ENCODE data around the gene MESP2. TPM values are rescaled to one million over a fixed set of nuclear protein-coding genes. Genes with fewer than 3 reads are reported as not detected.

MESP2 gene, protein sequence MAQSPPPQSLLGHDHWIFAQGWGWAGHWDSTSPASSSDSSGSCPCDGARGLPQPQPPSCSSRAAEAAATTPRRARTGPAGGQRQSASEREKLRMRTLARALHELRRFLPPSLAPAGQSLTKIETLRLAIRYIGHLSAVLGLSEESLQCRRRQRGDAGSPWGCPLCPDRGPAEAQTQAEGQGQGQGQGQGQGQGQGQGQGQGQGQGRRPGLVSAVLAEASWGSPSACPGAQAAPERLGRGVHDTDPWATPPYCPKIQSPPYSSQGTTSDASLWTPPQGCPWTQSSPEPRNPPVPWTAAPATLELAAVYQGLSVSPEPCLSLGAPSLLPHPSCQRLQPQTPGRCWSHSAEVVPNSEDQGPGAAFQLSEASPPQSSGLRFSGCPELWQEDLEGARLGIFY
- total RNA-seq: under 0.01 and 0.15 TPM in 2 replicates

DNA sequence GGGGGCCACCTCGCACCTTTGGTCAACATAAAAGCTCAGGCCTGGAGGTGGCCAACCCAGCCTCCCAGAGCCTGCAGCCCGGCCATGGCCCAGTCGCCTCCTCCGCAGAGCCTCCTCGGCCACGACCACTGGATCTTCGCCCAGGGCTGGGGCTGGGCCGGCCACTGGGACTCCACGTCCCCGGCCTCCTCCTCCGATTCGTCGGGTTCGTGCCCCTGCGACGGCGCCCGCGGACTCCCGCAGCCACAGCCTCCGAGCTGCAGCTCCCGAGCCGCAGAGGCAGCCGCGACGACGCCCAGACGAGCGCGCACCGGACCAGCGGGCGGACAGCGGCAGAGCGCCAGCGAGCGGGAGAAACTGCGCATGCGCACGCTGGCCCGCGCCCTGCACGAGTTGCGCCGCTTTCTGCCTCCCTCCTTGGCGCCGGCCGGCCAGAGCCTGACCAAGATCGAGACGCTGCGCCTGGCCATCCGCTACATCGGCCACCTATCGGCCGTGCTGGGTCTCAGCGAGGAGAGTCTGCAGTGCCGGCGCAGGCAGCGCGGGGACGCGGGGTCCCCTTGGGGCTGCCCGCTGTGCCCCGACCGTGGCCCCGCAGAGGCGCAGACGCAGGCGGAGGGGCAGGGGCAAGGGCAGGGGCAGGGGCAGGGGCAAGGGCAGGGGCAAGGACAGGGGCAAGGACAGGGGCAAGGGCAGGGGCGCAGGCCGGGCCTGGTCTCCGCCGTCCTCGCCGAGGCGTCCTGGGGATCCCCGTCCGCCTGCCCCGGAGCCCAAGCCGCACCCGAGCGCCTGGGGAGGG is at the start of gene MESP2:
Gene MESP2, plus strand, starts transcription at position 59 of the 799 bp plus-strand sequence. Its CDS starts 26 bp downstream, at position 85.

DNA sequence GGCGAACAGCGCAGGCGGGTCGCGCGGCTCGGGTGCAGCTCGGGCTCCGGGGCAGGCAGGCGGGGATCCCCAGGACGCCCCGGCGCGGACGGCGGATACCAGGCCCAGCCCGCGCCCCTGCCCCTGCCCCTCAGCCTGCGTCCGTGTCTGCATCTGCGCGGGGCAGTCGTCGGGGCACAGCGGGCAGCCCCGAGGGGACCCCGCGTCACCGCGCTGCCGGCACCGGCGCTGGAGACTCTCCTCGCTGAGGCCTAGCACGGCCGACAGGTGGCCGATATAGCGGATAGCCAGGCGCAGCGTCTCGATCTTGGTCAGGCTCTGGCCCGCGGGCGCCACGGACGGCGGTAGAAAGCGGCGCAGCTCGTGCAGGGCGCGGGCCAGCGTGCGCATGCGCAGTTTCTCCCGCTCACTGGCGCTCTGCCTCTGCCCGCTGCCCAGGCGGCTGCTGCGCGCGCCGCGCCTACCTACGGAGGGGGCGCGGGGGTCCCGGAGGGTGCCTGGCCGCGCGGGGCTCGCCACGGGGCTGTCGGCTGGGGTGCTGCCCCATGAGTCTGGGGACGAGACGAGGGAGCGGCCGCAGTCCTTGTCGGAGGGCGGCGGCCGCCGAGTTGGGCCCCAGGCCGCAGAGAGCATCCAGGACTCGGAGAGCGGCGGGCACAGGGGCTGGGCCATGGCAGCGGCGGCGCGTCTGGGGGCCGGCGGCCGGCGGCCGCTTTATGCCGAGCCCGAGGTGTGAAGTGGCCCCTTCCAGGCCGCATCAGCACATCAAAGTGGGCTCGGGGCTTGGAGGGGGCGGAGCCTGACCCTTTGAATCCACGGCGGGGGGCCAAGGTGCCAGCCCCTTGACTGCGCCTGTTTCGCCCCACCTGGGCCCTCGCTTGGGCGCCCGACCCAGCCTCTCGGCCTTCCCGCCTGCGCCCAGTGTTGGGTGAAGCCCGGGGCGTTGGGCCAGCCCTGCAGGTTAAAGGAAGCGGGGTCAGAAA is 25.3 kb upstream of the MESP2 start, which contains the start of gene MESP1:
Gene MESP1, minus strand, starts transcription at position 690 of the 983 bp plus-strand sequence. Its CDS starts 18 bp downstream, at position 672.

Other genes starting within 250 kb of the MESP2 start
- 2.6 and 5.9 TPM in 2 replicates for gene TICRR, start 200.9 kb upstream of the MESP2 start, total RNA-seq
- gene KIF7, start 120.9 kb upstream of the MESP2 start, total RNA-seq: 8.1 and 9.9 TPM in 2 replicates
- under 0.01 and 0.15 TPM in 2 replicates for gene PLIN1, start 97.0 kb upstream of the MESP2 start, total RNA-seq
- 3.9 and 10.5 TPM in 2 replicates for gene PEX11A, start 85.6 kb upstream of the MESP2 start, total RNA-seq
- gene WDR93, start 85.5 kb upstream of the MESP2 start, total RNA-seq: not detected in 2 replicates
- gene MESP1, start 25.1 kb upstream of the MESP2 start, total RNA-seq: 0.61 and 0.65 TPM in 2 replicates
- gene ANPEP, start 38.5 kb downstream of the MESP2 start, total RNA-seq: 6.8 and 8.7 TPM in 2 replicates
- 36.1 and 56.2 TPM in 2 replicates for gene AP3S2, start 117.7 kb downstream of the MESP2 start, total RNA-seq
- gene ARPIN, start 136.6 kb downstream of the MESP2 start, total RNA-seq: 9.1 and 11.7 TPM in 2 replicates
- gene ZNF710, start 225.0 kb downstream of the MESP2 start, total RNA-seq: 7.4 and 12.3 TPM in 2 replicates